Right lobe of liver (tissue), 4 donors: ENCODE data around the gene TMPRSS11A.

Experiments
- CTCF ChIP-seq, 4 donors: fragments of 200-600 bp in 3 of 4; fragments of 450-650 bp in 1 of 4; IDR thresholded peaks; one replicate each; pipeline versions ENCODE4 v1.5.1 to v1.8.0; 2016 to 2022; ENCODE audit warnings: antibody characterized with exemption in 4 of 4, mild to moderate bottlenecking in 2 of 4
- POLR2A ChIP-seq: fragments of 450-650 bp; IDR thresholded peaks from one replicate; pipeline ENCODE4 v1.6.1; 2017; ENCODE audit warnings: antibody characterized with exemption, mild to moderate bottlenecking
- donor health status: DM: no; HTN: no; CAD: no.
- donor health status: DM: no; HTN: no; CAD: no.
- donor health status: DM: no; HTN: yes; CAD: no.

- TF ChIP-seq CTCF (IDR thresholded peaks at IDR 0.05) (peak; percentile 17 to 33 (median 26)), POLR2A (no peak)
Observed at GRCh38 chr4:67871867-67872266, 91.4 kb downstream of the TMPRSS11A start.
